GM18526 (cell line): Measurements from ENCODE around the gene PCCB.

Experiments
- POLR2A ChIP-seq: IDR thresholded peaks from 3 replicates; pipeline ENCODE4 v1.6.1; 2011; ENCODE audit not compliant: insufficient read length; ENCODE audit errors: extremely low read depth

Gene PCCB

GRCh38 chr3:136250903-136251460, 842 bp downstream of the PCCB start:
- TF ChIP-seq POLR2A, result no peak

- no peak for TF ChIP-seq POLR2A
Observed at GRCh38 chr3:136251511-136251910, 1.4 kb downstream of the PCCB start.

GRCh38 chr3:136255672-136256406, 5.7 kb downstream of the PCCB start:
- TF ChIP-seq POLR2A, result no peak

- TF ChIP-seq POLR2A, result no peak
Observed at GRCh38 chr3:136258199-136258598, 8.1 kb downstream of the PCCB start.

- TF ChIP-seq POLR2A, result no peak
Observed at GRCh38 chr3:136261826-136262225, 11.7 kb downstream of the PCCB start.

GRCh38 chr3:136262559-136262958, 12.4 kb downstream of the PCCB start:
- no peak for TF ChIP-seq POLR2A

- no peak for TF ChIP-seq POLR2A
Observed at GRCh38 chr3:136263251-136263650, 13.1 kb downstream of the PCCB start.

GRCh38 chr3:136267235-136267634, 17.1 kb downstream of the PCCB start:
- no peak for TF ChIP-seq POLR2A

GRCh38 chr3:136270179-136270578, 20.0 kb downstream of the PCCB start:
- no peak for TF ChIP-seq POLR2A

GRCh38 chr3:136276049-136276755, 26.1 kb downstream of the PCCB start:
- no peak for TF ChIP-seq POLR2A

GRCh38 chr3:136277115-136277514, 27.0 kb downstream of the PCCB start:
- TF ChIP-seq POLR2A, result no peak

GRCh38 chr3:136277634-136278033, 27.5 kb downstream of the PCCB start:
- no peak for TF ChIP-seq POLR2A

- TF ChIP-seq POLR2A, result no peak
Observed at GRCh38 chr3:136279092-136279491, 29.0 kb downstream of the PCCB start.

- no peak for TF ChIP-seq POLR2A
Observed at GRCh38 chr3:136280961-136281360, 30.8 kb downstream of the PCCB start.

- TF ChIP-seq POLR2A, result no peak
Observed at GRCh38 chr3:136281966-136282520, 31.9 kb downstream of the PCCB start.

- TF ChIP-seq POLR2A, result no peak
Observed at GRCh38 chr3:136283627-136284026, 33.5 kb downstream of the PCCB start.
